WTC11 (cell line): ENCODE measurements around the gene VSIG10. TPM values are rescaled to one million over a fixed set of nuclear protein-coding genes. Genes with fewer than 3 reads are reported as not detected.
A peak's percentile ranks its signal among the peaks of the same experiment; 100 is the strongest.

Source experiments
- ATAC-seq: fragments of 200-7000 bp; cut with Tn5 transposase; 2 replicates; pipeline ENCODE4 v1.10.0; 2021; ENCODE audit warnings: mild to moderate bottlenecking, moderate library complexity
- Bru-seq: library from RNA; stranded (reverse); fragments of 400-500 nt; gene quantifications from one replicate; lab custom pipeline; 2021; lab: Mats Ljungman, UMichigan
- CTCF ChIA-PET: fragments of 300-600 bp; sonication (Branson Sonifier 250); formaldehyde crosslinking; loops from one replicate; lab custom pipeline; 2021; ENCODE audit warnings: antibody characterized with exemption; lab: Charles Lee
- POLR2A ChIA-PET: fragments of 350-600 bp; sonication (Branson Sonifier 250); formaldehyde crosslinking; loops from one replicate; lab custom pipeline; 2021; ENCODE audit warnings: antibody characterized with exemption; lab: Charles Lee
- DNase-seq: peaks from one replicate; pipeline ENCODE4 v3.0.0; 2021; ENCODE audit warnings: low spot score
- H3K27ac Mint-ChIP-seq: 2 replicates; pipeline ENCODE4 v1.8.0; 2021; ENCODE audit warnings: mixed read lengths
- H3K27me3 Mint-ChIP-seq: 2 replicates; pipeline ENCODE4 v1.8.0; 2021; ENCODE audit warnings: low read depth, mild to moderate bottlenecking, moderate library complexity, mixed read lengths
- H3K36me3 Mint-ChIP-seq: 2 replicates; pipeline ENCODE4 v1.8.0; 2021; ENCODE audit warnings: mixed read lengths
- H3K4me1 Mint-ChIP-seq: 2 replicates; pipeline ENCODE4 v1.8.0; 2022; ENCODE audit warnings: mixed read lengths
- H3K4me3 Mint-ChIP-seq: 2 replicates; pipeline ENCODE4 v1.8.0; 2021; ENCODE audit warnings: mild to moderate bottlenecking, moderate library complexity, mixed read lengths
- H3K9me3 Mint-ChIP-seq: 2 replicates; pipeline ENCODE4 v1.8.0; 2021; ENCODE audit warnings: mixed read lengths
- AFF4 ChIP-seq: sonication (generic); formaldehyde crosslinking; IDR thresholded peaks from 2 replicates; pipeline ENCODE4 v1.8.1; 2023; ENCODE audit warnings: mild to moderate bottlenecking, missing genetic modification reagents, borderline replicate concordance
- ARID4B ChIP-seq: sonication (generic); formaldehyde crosslinking; IDR thresholded peaks from 2 replicates; pipeline ENCODE4 v1.8.0; 2023; ENCODE audit warnings: missing genetic modification reagents, mild to moderate bottlenecking, borderline replicate concordance
- CREM ChIP-seq: sonication (generic); formaldehyde crosslinking; IDR thresholded peaks from 2 replicates; pipeline ENCODE4 v1.8.1; 2022; ENCODE audit warnings: mild to moderate bottlenecking, missing genetic modification reagents, moderate library complexity
- E2F5 ChIP-seq: sonication (generic); formaldehyde crosslinking; IDR thresholded peaks from 2 replicates; pipeline ENCODE4 v1.8.1; 2022; ENCODE audit warnings: mild to moderate bottlenecking, moderate library complexity, missing genetic modification reagents
- ESRRA ChIP-seq: sonication (generic); formaldehyde crosslinking; IDR thresholded peaks from 2 replicates; pipeline ENCODE4 v1.8.1; 2022; ENCODE audit warnings: mild to moderate bottlenecking, missing genetic modification reagents, borderline replicate concordance
- FOXK1 ChIP-seq: sonication (generic); formaldehyde crosslinking; IDR thresholded peaks from 2 replicates; pipeline ENCODE4 v1.8.0; 2022; ENCODE audit warnings: mild to moderate bottlenecking, moderate library complexity, missing genetic modification reagents
- GABPB1 ChIP-seq: sonication (generic); formaldehyde crosslinking; IDR thresholded peaks from 2 replicates; pipeline ENCODE4 v1.8.1; 2023; ENCODE audit warnings: mild to moderate bottlenecking, missing genetic modification reagents
- MLX ChIP-seq: sonication (generic); formaldehyde crosslinking; IDR thresholded peaks from 2 replicates; pipeline ENCODE4 v1.8.1; 2023; ENCODE audit warnings: mild to moderate bottlenecking, missing genetic modification reagents, moderate library complexity
- NR2C2 ChIP-seq: sonication (generic); formaldehyde crosslinking; IDR thresholded peaks from 2 replicates; pipeline ENCODE4 v1.8.0; 2022; ENCODE audit warnings: mild to moderate bottlenecking, missing genetic modification reagents
- NR3C1 ChIP-seq: sonication (generic); formaldehyde crosslinking; conservative IDR thresholded peaks from 2 replicates; pipeline ENCODE4 v1.8.1; 2023; ENCODE audit warnings: low read depth, mild to moderate bottlenecking, missing genetic modification reagents
- PRDM15 ChIP-seq: sonication (generic); formaldehyde crosslinking; IDR thresholded peaks from 2 replicates; pipeline ENCODE4 v1.8.0; 2022; ENCODE audit warnings: missing genetic modification reagents
- PREB ChIP-seq: sonication (generic); formaldehyde crosslinking; IDR thresholded peaks from 2 replicates; pipeline ENCODE4 v1.8.1; 2022; ENCODE audit warnings: mild to moderate bottlenecking, missing genetic modification reagents, moderate library complexity, borderline replicate concordance
- SP1 ChIP-seq: sonication (generic); formaldehyde crosslinking; conservative IDR thresholded peaks from 2 replicates; pipeline ENCODE4 v1.8.1; 2022; ENCODE audit warnings: missing genetic modification reagents
- ZBTB43 ChIP-seq: sonication (generic); formaldehyde crosslinking; IDR thresholded peaks from 2 replicates; pipeline ENCODE4 v1.8.1; 2023; ENCODE audit warnings: mild to moderate bottlenecking, missing genetic modification reagents
- ZNF138 ChIP-seq: sonication (generic); formaldehyde crosslinking; conservative IDR thresholded peaks from 2 replicates; pipeline ENCODE4 v1.8.1; 2022; ENCODE audit warnings: mild to moderate bottlenecking, moderate library complexity, missing genetic modification reagents
- ZNF263 ChIP-seq: sonication (generic); formaldehyde crosslinking; IDR thresholded peaks from 2 replicates; pipeline ENCODE4 v1.8.1; 2022; ENCODE audit warnings: low read depth, mild to moderate bottlenecking, moderate library complexity, missing genetic modification reagents
- long read RNA-seq, 3 experiments: library from RNA in 1 of 3; library from capped mRNA in 1 of 3; library from polyadenylated mRNA in 1 of 3; unstranded in 2 of 3; stranded (forward) in 1 of 3; transcript quantifications; one replicate each; pipeline ENCODE4 v2.0.0, GENCODE V29; 2021
- total RNA-seq: library from RNA; stranded (reverse); gene quantifications from 3 replicates; pipeline ENCODE4 v1.2.3, GENCODE V29; 2021

Gene VSIG10
- total RNA-seq: 69.7 to 82.5 TPM (median 74.4 TPM) in 3 replicates
- Bru-seq, nascent RNA: percentile 81 among the genes with signal in this experiment
- long read RNA-seq, experiment 1, transcript VSIG10-209 (2 exons, 730 nt): major isoform, 17 of 50 reads
- long read RNA-seq, experiment 1, partial matches to known transcripts: 3 of 50 reads
- long read RNA-seq, experiment 1, other reads (novel, unspliced or antisense): 30 of 50 reads
- long read RNA-seq, experiment 2, partial matches to known transcripts: 9 of 41 reads
- long read RNA-seq, experiment 2, other reads (novel, unspliced or antisense): 30 of 41 reads
- long read RNA-seq, experiment 3, partial matches to known transcripts: 2 of 7 reads
- long read RNA-seq, experiment 3, other reads (novel, unspliced or antisense): 4 of 7 reads

GRCh38 chr12:118103601-118104382 lies at the start of gene VSIG10:
VSIG10 (minus strand) TSS chr12:118104011; CDS start chr12:118103671, 340 bp downstream.
- Mint-ChIP-seq H3K9me3 (no peaks in the 10 kb centered on the region), H3K36me3 (peaks cover 12% of the 10 kb centered on the region), H3K4me1 (peaks cover 39% of the 10 kb centered on the region), H3K27me3 (no peaks in the 10 kb centered on the region), H3K4me3 (peak within 1 kb of the TSS; percentile 95), H3K27ac (peak within 1 kb of the TSS; percentile 97)
- ChIA-PET CTCF (interaction anchor here (1.8 to 3.8 kb wide), 3 partner anchors 16 to 272 kb away, joined by 7 to 16 read pairs (median 11); partner anchors contain the start of gene SUDS3), POLR2A (interaction anchor here (0.6 to 2.2 kb wide), 6 partner anchors 12 to 111 kb away, joined by 3 to 12 read pairs (median 5); partner anchors contain the start of genes PEBP1 and WSB2)
- ATAC-seq (peak; percentile 75), DNase-seq (peak; percentile 68)
- TF ChIP-seq ESRRA (CRISPR knock-in tag): no peak
- TF ChIP-seq E2F5: peak; percentile 89
- no peak for TF ChIP-seq MLX
- TF ChIP-seq NR2C2 (CRISPR knock-in tag): no peak
- TF ChIP-seq ZBTB43 (CRISPR knock-in tag): 0 out of 2 replicates have a peak, but pooled peaks have one; percentile 52
- TF ChIP-seq PREB (CRISPR knock-in tag): no peak
- no peak for TF ChIP-seq ZNF138 (CRISPR knock-in tag)
- TF ChIP-seq SP1 (CRISPR knock-in tag): 0 out of 2 replicates have a peak, but pooled peaks have one; percentile 42
- TF ChIP-seq CREM: peak; percentile 74; the same call in 1 of the 2 replicates
- no peak; the same call in 1 of the 2 replicates for TF ChIP-seq PRDM15 (CRISPR knock-in tag)
- TF ChIP-seq ARID4B (CRISPR knock-in tag): peak; percentile 54
- 0 out of 2 replicates have a peak, but pooled peaks have one; percentile 46 for TF ChIP-seq NR3C1 (CRISPR knock-in tag)
- TF ChIP-seq ZNF263 (CRISPR knock-in tag): peak; percentile 37; the same call in 1 of the 2 replicates
- TF ChIP-seq GABPB1 (CRISPR knock-in tag): no peak
- peak; percentile 69 for TF ChIP-seq FOXK1 (CRISPR knock-in tag)
- peak; percentile 59; the same call in 1 of the 2 replicates for TF ChIP-seq AFF4 (CRISPR knock-in tag)
